Hepatic stellate cell (primary cell): Measurements from ENCODE around the gene BOD1.

ENCODE experiments used
- DNase-seq: peaks from one replicate; pipeline ENCODE4 v3.0.0; 2011; ENCODE audit warnings: low spot score

BOD1 gene

DNA sequence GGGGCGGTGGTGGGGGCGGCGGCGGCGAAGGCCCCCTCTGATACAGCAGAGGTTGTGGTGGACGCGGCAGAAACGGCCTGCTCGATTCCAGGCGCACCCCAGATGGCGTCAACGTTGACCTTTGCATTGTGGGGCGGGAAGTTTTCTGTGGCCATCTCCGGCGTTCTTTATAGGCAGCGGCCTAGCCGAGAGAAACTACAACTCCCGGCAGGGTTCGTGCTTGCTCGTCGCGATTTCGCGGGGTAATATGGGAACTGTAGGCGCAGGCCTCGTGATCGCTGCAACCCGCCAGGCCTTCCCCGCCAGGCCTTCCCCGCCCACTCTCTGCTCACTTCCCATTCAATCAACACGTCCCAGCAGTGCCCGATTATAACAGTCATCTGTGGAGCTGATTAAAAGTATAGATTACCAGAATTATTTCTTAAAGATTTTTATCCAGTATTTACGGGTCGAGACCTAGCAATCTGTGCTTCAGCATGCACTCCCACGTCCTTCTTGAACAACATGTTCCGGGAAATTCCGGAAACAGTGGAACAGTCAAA lies at the start of gene BOD1:
BOD1 (minus strand) TSS at position 74 of the 542 bp plus-strand sequence. CDS start 214 bp downstream, outside the sequence.
- DNase-seq, result peak; percentile 91

- no peak for DNase-seq
These were observed 48.9 kb upstream of the BOD1 start for GRCh38 chr5:173665326-173665725.

DNA sequence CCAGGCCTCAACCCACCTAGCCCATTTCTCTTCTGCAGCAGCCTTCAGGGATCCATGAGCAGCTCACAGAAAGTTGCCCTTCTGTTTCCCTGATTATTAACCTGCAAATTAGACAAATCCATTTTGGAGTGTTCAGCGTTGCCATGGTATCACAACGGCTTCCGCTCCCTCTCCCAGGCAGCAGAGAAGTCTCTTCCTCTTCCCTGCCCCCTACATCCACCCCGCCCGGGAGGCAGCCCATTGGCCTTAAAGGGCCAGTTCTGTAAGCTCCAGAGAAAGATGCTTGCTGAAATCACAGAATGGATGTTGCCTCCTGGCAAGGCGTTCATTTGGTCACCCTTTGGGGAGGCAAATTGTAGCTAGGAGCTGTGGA lies 47.7 kb upstream of the BOD1 start:
- peak; percentile 22 for DNase-seq

DNA sequence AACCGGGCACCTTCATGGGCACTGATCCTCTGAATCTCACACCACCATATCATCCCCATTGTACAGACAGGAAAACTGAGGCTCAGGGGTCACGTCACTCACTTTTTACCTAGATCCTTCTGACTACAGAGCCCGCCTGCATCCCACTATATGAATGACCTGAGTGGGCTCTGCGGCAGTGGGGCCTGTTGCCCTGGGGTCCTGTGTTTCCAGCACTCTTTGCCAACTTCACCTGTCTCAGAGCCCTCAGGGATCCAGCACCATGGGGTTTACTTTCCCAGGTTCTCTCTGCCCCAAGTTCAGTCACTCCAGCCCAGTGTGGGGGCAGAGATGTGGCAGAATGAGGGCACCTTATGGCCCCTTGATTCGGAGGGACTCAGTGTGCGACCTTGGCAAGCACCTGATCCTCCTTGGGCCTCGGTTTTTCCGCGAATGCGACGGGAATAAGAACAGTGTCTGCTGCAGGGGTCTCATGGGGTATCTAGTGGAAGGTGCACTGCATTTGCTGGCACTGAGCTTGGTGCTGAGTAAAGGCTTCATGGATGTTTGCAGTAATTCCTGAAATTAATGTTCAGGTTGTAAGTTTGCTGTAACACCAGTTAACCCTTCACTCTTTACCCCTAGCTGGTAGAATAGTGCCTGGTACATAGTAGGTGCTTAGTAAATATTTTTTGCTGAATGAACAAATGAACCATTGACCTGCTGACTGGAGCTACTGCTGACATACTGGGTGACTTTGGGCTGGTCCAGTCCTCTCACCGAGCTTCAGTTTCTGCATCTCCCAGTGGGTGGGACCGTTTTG lies 47.1 kb upstream of the BOD1 start:
- DNase-seq, result no peak

DNA sequence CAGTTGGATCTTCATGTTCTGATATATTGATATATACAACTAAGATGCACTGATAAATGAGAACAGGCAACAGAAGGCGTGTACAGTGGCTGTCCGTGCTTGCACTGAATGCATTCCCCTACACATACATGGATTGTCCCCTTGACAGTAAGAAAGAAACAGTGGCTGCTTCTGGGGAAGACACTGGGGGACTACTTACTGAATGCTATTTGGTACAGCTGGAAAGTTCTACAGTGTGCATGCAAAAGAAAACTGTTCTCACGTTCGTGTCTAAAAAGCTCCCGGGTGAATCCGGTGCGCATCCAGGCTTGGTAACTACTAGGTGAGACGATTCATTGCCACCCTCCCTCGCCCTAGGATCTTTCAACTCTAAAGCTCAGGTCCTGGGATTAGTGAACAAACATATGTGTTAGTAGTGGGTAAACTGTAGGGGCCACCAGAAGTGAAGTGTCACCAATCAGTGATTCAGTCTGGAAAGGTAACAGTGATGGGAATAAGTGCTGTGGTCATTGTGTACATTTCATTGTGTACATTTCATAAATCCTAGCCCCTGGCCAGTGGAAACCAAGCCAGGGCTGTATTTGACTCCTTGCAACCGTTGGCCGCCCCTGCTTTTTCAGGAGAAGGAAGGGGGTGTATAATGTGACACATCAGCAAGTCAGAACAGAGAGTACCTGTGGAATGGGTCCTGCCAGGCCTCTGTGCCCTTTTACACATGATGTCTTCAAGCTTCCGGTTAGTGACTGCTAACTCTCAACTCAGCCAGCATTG lies 46.3 kb upstream of the BOD1 start:
- DNase-seq, result no peak

DNA sequence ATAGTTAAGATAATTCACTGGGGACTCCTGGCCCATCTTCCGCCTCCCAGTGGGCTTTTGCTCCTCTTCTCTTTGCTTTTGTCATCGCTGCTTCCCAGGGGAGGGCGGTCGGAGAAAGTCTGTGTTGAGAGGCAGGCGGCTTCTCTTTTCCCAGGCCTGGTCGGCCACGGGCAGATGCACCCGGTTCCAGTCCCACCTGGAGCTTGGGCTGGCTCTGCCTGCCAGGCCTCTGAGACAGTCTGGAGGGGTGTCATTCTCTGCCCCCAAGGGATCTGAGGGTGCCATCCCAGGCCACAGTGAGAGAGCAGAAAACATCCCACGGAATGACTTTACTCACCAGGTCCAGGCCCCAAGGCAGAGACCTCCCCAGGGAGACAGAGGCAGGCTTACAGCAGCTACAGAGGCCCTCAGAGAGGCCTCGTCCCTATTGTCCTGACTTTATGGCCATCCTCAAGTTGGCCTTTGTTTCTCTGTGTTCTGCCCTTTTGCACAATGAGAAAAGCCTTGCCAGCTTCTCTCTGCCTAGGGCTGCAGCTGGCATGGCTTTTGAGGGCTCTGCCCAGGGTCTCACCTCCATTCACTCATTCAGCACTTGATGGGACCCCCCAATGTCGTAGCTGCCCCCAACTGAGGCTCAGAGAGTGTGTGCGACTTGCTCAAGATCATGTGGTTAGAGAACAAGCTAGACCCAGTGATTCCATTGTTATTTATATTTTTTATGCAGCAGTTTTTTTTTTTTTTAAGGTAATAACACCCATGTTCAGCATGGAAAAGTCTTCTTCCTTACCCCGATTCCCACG lies 44.2 kb upstream of the BOD1 start:
- DNase-seq, result no peak

DNA sequence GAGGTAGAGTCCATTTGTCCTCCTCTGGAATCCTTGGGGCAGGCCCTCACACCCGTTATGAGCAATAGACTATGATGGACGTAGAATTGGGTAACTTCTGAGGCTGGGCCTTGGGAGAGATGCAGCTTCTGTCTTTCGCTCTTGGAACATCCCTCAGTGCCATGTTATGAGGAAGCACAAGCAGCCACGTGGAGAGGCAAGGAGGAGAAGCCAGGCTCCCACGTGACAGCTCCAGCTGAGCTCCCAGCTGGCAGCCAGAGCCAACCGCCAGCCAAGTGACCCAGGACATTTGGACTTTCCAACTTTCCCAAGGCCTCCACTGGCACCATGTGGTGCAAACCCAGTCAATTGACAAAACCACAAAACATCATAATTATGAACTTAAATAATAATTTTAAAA lies 43.0 kb upstream of the BOD1 start:
- no peak for DNase-seq

GRCh38 chr5:173657741-173658356 lies 41.4 kb upstream of the BOD1 start:
- no peak for DNase-seq

DNA sequence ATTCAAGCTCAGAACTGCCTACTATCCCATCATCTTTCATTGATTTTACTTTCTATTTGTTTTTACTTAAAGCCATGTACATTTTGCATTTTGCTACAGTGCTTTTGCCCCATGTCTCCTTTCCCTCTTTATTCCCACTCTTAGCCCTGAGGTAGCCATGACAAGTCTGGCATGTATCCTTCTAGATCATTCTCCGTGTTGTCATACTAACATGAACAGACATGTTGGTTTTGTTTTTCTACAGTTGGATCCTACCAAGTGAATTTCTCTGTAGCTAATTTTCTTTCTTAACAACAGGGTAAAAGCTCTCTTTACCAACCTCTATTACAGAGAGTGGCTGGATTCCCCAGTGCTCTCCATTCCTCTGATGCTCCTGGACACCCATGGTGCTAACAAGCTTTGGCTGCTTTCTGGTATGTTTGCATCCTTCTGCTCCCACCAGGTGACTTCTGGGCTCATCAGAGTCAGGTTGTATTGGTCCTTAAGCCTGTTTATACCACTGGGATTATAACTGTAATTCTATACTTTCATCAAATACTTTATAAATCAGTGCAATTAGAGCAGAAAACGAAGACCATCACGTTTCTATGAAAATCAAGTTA lies 38.8 kb upstream of the BOD1 start:
- no peak for DNase-seq

- no peak for DNase-seq
These were observed 37.5 kb upstream of the BOD1 start for GRCh38 chr5:173653822-173654523.

DNA sequence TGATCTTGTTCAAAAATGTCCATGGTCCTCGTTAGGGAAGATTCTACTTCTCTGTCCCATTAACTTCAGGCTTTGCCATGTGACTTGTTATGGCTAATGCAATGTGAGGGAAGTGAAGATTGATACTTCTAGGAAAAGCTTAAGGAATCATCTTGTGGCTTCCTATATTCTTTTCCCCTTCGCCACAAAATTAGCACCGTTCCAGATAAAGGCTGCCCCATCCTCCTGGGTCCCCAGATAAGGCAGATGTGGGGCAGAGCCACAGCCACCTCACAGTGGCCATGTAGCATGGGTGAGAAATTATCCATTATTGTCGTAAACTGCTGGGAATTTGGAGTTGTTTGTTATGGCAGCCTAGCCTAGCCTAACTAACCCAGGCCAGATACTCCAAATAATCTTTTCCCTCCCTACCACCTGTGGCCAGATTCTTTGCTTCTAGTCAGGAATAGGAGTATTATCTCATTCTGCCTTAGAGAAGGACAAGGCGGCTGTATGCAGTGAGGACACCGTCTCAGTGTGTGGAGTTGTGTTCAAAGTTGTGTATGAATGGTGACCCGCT lies 31.9 kb upstream of the BOD1 start:
- no peak for DNase-seq

GRCh38 chr5:173646692-173647091 lies 30.2 kb upstream of the BOD1 start:
- DNase-seq, result no peak

- DNase-seq, result no peak
These were observed 29.6 kb upstream of the BOD1 start for GRCh38 chr5:173645890-173646574.

GRCh38 chr5:173645437-173645807 lies 29.0 kb upstream of the BOD1 start:
- no peak for DNase-seq

DNA sequence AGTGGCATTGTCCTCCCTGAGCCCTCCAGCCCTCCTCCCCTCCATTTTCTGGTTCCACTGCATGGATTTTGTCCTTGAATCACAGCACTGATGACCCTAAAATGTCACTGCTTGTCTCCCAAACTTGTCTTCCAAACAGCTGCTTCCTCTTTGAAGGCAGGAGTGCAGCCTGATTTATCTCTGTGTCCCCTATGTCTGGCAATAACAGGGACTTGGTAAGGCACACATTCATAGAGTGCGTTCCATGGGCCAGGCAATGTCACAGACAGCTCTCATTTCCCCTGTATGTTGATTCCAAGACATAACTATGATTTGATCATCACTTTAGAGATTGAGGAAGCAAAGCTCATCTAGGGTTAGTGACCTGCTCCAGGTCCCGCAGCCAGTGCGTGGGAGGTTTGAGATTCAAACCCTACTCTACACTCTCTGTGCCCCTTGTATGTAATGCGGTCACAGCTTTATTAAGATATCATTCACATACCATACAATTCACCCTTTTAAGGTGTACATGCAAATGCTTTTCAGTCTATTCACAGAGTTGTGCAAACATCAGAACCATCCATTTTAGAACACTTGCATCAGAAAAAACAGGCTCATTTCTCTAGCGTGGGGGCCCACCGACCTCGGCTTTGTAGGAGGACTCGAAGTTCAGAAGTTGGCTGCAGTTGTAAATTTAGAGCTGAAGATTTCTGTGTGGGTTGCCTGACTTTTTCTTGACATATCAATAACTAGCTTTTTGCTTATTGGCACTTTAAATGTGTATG lies 28.4 kb upstream of the BOD1 start:
- no peak for DNase-seq

GRCh38 chr5:173643964-173644363 lies 27.5 kb upstream of the BOD1 start:
- no peak for DNase-seq

- no peak for DNase-seq
These were observed 26.5 kb upstream of the BOD1 start for GRCh38 chr5:173642895-173643481.

- DNase-seq, result no peak
These were observed 25.9 kb upstream of the BOD1 start for GRCh38 chr5:173642191-173642816.
